MM.1S (cell line): Measurements from ENCODE around the gene CCHCR1.

Experiments used
- DNase-seq: peaks from one replicate; pipeline ENCODE4 v3.0.0-alpha.2; 2015
- H2AFZ ChIP-seq: fragments of 300-600 bp; sonication (generic); 2 replicates; pipeline ENCODE4 v1.6.0; 2016; ENCODE audit warnings: antibody characterized with exemption, low read length
- H3F3A ChIP-seq: fragments of 300-600 bp; sonication (generic); 2 replicates; pipeline ENCODE4 v1.6.1; 2016; ENCODE audit warnings: mild to moderate bottlenecking, antibody characterized with exemption, low read length, moderate library complexity, mixed read lengths; ENCODE audit not compliant: insufficient read depth
- H3K27ac ChIP-seq: fragments of 300-600 bp; sonication (generic); 2 replicates; pipeline ENCODE4 v1.5.1; 2016; ENCODE audit warnings: mild to moderate bottlenecking, low read length
- H3K27me3 ChIP-seq: fragments of 300-600 bp; sonication (generic); replicated peaks from 2 replicates; pipeline ENCODE4 v1.6.0; 2016; ENCODE audit warnings: low read length; ENCODE audit not compliant: insufficient read depth
- H3K36me3 ChIP-seq: fragments of 300-600 bp; sonication (generic); replicated peaks from 2 replicates; pipeline ENCODE4 v1.6.1; 2016; ENCODE audit warnings: mild to moderate bottlenecking, low read length, mixed read lengths; ENCODE audit not compliant: insufficient read depth
- H3K4me1 ChIP-seq: fragments of 300-600 bp; sonication (generic); 2 replicates; pipeline ENCODE4 v1.6.1; 2016; ENCODE audit warnings: low read length, mixed read lengths
- H3K4me2 ChIP-seq: fragments of 300-600 bp; sonication (generic); 2 replicates; pipeline ENCODE4 v1.6.0; 2016; ENCODE audit warnings: low read depth, low read length
- H3K4me3 ChIP-seq: fragments of 300-600 bp; sonication (generic); 2 replicates; pipeline ENCODE4 v1.5.1; 2016; ENCODE audit warnings: low read length, mixed read lengths
- H3K79me2 ChIP-seq: fragments of 300-600 bp; sonication (generic); 2 replicates; pipeline ENCODE4 v1.6.1; 2016; ENCODE audit warnings: mixed run types, low read length, mixed read lengths
- H3K9ac ChIP-seq: fragments of 300-600 bp; sonication (generic); 2 replicates; pipeline ENCODE4 v1.6.1; 2016; ENCODE audit warnings: low read length, mixed read lengths
- H3K9me2 ChIP-seq: fragments of 300-600 bp; sonication (generic); replicated peaks from 2 replicates; pipeline ENCODE4 v1.6.1; 2016; ENCODE audit warnings: mild to moderate bottlenecking, low read length, mixed read lengths; ENCODE audit not compliant: insufficient read depth
- H3K9me3 ChIP-seq: fragments of 300-600 bp; sonication (generic); replicated peaks from 2 replicates; pipeline ENCODE4 v1.6.1; 2016; ENCODE audit warnings: mild to moderate bottlenecking, low read length, mixed read lengths; ENCODE audit not compliant: insufficient read depth
- H4K20me1 ChIP-seq: fragments of 300-600 bp; sonication (generic); 2 replicates; pipeline ENCODE4 v1.6.1; 2016; ENCODE audit warnings: mild to moderate bottlenecking, low read length, moderate library complexity, mixed read lengths; ENCODE audit not compliant: insufficient read depth
- EZH2 ChIP-seq: fragments of 300-600 bp; sonication (generic); optimal IDR thresholded peaks from 2 replicates; pipeline ENCODE3; 2017; ENCODE audit warnings: low read depth, mild to moderate bottlenecking, antibody characterized with exemption, low read length, mixed read lengths
- EZH2phosphoT487 ChIP-seq: fragments of 300-600 bp; sonication (generic); IDR thresholded peaks from 2 replicates; pipeline ENCODE4 v1.6.1; 2018; ENCODE audit warnings: antibody characterized with exemption, low read length
- TF ChIP-seq, protein P1 (sequence below): fragments of 300-600 bp; sonication (generic); IDR thresholded peaks from 2 replicates; pipeline ENCODE4 v1.5.1; 2016; ENCODE audit warnings: antibody characterized with exemption, low read length, mixed read lengths

The CCHCR1 gene

DNA sequence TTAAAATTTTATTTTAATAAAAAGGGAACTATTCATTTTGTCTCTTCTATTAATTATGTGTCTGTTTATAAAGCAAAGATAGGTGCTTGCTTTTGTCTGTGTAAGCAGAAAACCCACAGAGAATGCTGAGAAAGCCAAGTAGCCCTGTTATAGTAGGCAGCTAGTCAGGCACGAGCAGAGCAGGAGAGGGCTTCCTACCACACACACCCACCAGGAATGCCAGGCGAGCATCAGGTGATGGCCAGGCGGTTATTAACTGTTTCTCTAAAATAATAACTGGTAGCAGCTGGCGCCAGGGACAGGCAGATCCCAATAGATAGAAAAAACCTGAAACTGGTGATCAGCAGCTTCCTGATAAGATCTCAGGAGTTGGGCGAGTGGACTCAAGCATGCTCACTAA lies 60.9 kb downstream of the CCHCR1 start:
- no peak overlapping the region for H3K27ac ChIP-seq
- H2AFZ ChIP-seq = no peak overlapping the region
- no peaks in the 10 kb centered on the region for H3K27me3 ChIP-seq
- H3K4me3 ChIP-seq = no peak overlapping the region
- no peak overlapping the region for H3K4me2 ChIP-seq
- no peak for DNase-seq
- H3K79me2 ChIP-seq = no peaks in the 10 kb centered on the region
- peaks cover 3% of the 10 kb centered on the region; the same call in 1 of the 2 replicates for H3F3A ChIP-seq
- no peaks in the 10 kb centered on the region for H3K9me3 ChIP-seq
- H3K9ac ChIP-seq = no peak overlapping the region
- no peaks in the 10 kb centered on the region for H3K9me2 ChIP-seq
- H4K20me1 ChIP-seq = no peaks in the 10 kb centered on the region
- TF ChIP-seq, protein P1, sequence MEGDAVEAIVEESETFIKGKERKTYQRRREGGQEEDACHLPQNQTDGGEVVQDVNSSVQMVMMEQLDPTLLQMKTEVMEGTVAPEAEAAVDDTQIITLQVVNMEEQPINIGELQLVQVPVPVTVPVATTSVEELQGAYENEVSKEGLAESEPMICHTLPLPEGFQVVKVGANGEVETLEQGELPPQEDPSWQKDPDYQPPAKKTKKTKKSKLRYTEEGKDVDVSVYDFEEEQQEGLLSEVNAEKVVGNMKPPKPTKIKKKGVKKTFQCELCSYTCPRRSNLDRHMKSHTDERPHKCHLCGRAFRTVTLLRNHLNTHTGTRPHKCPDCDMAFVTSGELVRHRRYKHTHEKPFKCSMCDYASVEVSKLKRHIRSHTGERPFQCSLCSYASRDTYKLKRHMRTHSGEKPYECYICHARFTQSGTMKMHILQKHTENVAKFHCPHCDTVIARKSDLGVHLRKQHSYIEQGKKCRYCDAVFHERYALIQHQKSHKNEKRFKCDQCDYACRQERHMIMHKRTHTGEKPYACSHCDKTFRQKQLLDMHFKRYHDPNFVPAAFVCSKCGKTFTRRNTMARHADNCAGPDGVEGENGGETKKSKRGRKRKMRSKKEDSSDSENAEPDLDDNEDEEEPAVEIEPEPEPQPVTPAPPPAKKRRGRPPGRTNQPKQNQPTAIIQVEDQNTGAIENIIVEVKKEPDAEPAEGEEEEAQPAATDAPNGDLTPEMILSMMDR = no peak
- TF ChIP-seq EZH2phosphoT487 (no peak), EZH2 (no peak)
- no peaks in the 10 kb centered on the region for H3K36me3 ChIP-seq
- H3K4me1 ChIP-seq = peaks cover 13% of the 10 kb centered on the region

DNA sequence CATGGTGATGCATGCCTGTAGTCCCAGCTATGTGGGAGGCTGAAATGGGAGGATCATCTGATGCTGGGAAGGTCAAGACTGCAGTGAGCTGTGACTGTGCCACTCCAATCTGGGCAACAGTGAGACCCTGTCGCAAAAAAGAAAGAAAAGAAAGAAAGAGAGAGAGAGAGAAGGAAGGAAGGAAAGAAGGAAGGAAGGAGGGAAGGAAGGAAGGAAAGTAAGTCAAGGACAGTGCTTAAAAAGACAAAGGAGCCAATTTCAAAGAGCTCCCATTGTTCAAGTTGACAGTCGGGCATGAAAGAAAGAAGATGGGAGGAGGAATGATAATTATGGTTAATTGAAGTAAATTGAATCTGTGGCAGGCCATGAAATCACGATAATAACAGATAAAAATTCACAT lies 61.4 kb downstream of the CCHCR1 start:
- Histone ChIP-seq H4K20me1 (no peaks in the 10 kb centered on the region), H3K27me3 (no peaks in the 10 kb centered on the region), H3K9ac (no peak overlapping the region), H3K4me3 (no peak overlapping the region), H3K36me3 (no peaks in the 10 kb centered on the region), H3K4me2 (no peak overlapping the region), H3K27ac (no peak overlapping the region), H3K9me3 (no peaks in the 10 kb centered on the region), H3K9me2 (no peaks in the 10 kb centered on the region), H3F3A (peaks cover 3% of the 10 kb centered on the region; the same call in 1 of the 2 replicates), H3K79me2 (no peaks in the 10 kb centered on the region), H2AFZ (no peak overlapping the region), H3K4me1 (peaks cover 13% of the 10 kb centered on the region)
- TF ChIP-seq, protein P1 = no peak
- TF ChIP-seq EZH2phosphoT487 (no peak), EZH2 (no peak)
- DNase-seq = no peak

DNA sequence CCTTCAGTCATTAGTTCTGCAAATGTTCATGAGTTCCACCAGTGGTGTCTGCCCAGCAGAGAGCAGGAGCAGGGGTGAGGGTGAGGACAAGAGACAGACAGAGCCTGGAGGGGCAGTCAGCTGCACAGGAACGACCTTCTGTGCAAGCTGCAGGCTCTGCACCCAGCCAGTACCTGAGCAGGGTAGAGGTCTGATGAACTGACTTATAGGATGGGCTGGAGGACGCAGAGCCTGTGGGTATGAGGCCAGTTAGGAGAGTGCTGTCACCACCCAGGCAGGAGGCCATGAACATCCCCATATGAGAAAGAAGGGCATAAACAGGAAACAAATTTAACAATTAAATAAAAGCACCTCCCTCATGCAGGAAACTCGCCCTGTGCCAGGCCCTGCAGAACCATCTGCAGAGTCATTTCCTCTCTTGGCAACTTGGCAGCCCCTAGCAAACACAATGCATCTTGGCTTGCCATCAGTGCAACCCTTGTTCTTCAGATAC lies 63.2 kb downstream of the CCHCR1 start:
- Histone ChIP-seq H3K36me3 (no peaks in the 10 kb centered on the region), H3K4me2 (no peak overlapping the region), H3K27me3 (no peaks in the 10 kb centered on the region), H3K27ac (no peak overlapping the region), H3K4me3 (no peak overlapping the region), H3K9ac (no peak overlapping the region), H3K4me1 (peaks cover 13% of the 10 kb centered on the region), H3K9me2 (no peaks in the 10 kb centered on the region), H3K9me3 (no peaks in the 10 kb centered on the region), H3K79me2 (no peaks in the 10 kb centered on the region), H4K20me1 (no peaks in the 10 kb centered on the region), H3F3A (peaks cover 3% of the 10 kb centered on the region; the same call in 1 of the 2 replicates), H2AFZ (peak overlapping the region; percentile 67)
- DNase-seq = peak; percentile 41
- TF ChIP-seq EZH2phosphoT487 (no peak), EZH2 (no peak)
- TF ChIP-seq, protein P1 = no peak
